Urothelium cell line (cell line): ENCODE results near the gene PDPK1.
A peak's percentile ranks its signal among the peaks of the same experiment; 100 is the strongest.

ENCODE experiments used
- DNase-seq: peaks from one replicate; pipeline ENCODE4 v3.0.0; 2011; ENCODE audit warnings: low spot score, mixed read lengths
- FAIRE-seq: peaks from 2 replicates; lab custom pipeline; 2011; peaks lifted over from hg19 to GRCh38; lab: Jason Lieb, UNC

The PDPK1 gene

GRCh38 chr16:2537451-2538379 lies at the start of gene PDPK1:
Gene PDPK1, plus strand, starts transcription at chr16:2538021. Its CDS starts 92 bp downstream, at chr16:2538113.
- FAIRE-seq = no peak
- peak; percentile 97 for DNase-seq

- FAIRE-seq (no peak), DNase-seq (no peak)
Measured at GRCh38 chr16:2489581-2489980, 48.2 kb upstream of the PDPK1 start.

GRCh38 chr16:2490190-2491105 lies 47.4 kb upstream of the PDPK1 start:
- FAIRE-seq (no peak), DNase-seq (no peak)

- no peak for DNase-seq
- no peak for FAIRE-seq
Measured at GRCh38 chr16:2492292-2492691, 45.5 kb upstream of the PDPK1 start.

- no peak for FAIRE-seq
- no peak for DNase-seq
Measured at GRCh38 chr16:2493605-2494004, 44.2 kb upstream of the PDPK1 start.

GRCh38 chr16:2494616-2495015 lies 43.2 kb upstream of the PDPK1 start:
- FAIRE-seq (no peak), DNase-seq (no peak)

GRCh38 chr16:2495041-2495440 lies 42.8 kb upstream of the PDPK1 start:
- DNase-seq (no peak), FAIRE-seq (no peak)

GRCh38 chr16:2496223-2497115 lies 41.4 kb upstream of the PDPK1 start:
- DNase-seq (no peak), FAIRE-seq (no peak)

- FAIRE-seq (no peak), DNase-seq (no peak)
Measured at GRCh38 chr16:2497116-2497630, 40.6 kb upstream of the PDPK1 start.

GRCh38 chr16:2497695-2498484 lies 39.9 kb upstream of the PDPK1 start:
- FAIRE-seq (no peak), DNase-seq (no peak)

- DNase-seq = no peak
- FAIRE-seq = no peak
Measured at GRCh38 chr16:2498531-2499253, 39.1 kb upstream of the PDPK1 start.

GRCh38 chr16:2499454-2499853 lies 38.4 kb upstream of the PDPK1 start:
- DNase-seq = no peak
- no peak for FAIRE-seq

GRCh38 chr16:2499890-2500429 lies 37.9 kb upstream of the PDPK1 start:
- DNase-seq (no peak), FAIRE-seq (no peak)

- DNase-seq = no peak
- FAIRE-seq = no peak
Measured at GRCh38 chr16:2500430-2500917, 37.3 kb upstream of the PDPK1 start.

- DNase-seq (peak; percentile 82), FAIRE-seq (peak; percentile 91)
Measured at GRCh38 chr16:2500918-2501750, 36.7 kb upstream of the PDPK1 start.

- FAIRE-seq = no peak
- DNase-seq = no peak
Measured at GRCh38 chr16:2501946-2502895, 35.6 kb upstream of the PDPK1 start.
